Kidney epithelial cell (primary cell): ENCODE results near the gene BPIFA1. TPM values are rescaled to one million over a fixed set of nuclear protein-coding genes. Genes with fewer than 3 reads are reported as not detected.

Experiments used
- DNase-seq: peaks from one replicate; pipeline ENCODE4 v3.0.0-alpha.2; 2010; ENCODE audit warnings: low read depth
- H3K27me3 ChIP-seq: 2 replicates; pipeline ENCODE4 v1.6.0; 2011; ENCODE audit warnings: low read length; ENCODE audit not compliant: control insufficient read depth, insufficient read depth
- H3K36me3 ChIP-seq: 2 replicates; pipeline ENCODE4 v1.5.1; 2011; ENCODE audit warnings: low read length; ENCODE audit not compliant: control insufficient read depth, insufficient read depth
- H3K4me3 ChIP-seq: 2 replicates; pipeline ENCODE4 v1.5.1; 2011; ENCODE audit warnings: low read depth, mild to moderate bottlenecking, control low read depth, low read length
- total RNA-seq: library from RNA; depleted of rRNA; stranded (reverse); fragments of >200 nt; gene quantifications from 2 replicates; pipeline ENCODE4 v1.2.3, GENCODE V29; 2015
- TF ChIP-seq, protein P1 (sequence below): IDR thresholded peaks from 2 replicates; pipeline ENCODE4 v1.5.1; 2011; ENCODE audit warnings: mild to moderate bottlenecking, moderate library complexity, low read length, control low read depth, inconsistent platforms; ENCODE audit not compliant: insufficient read depth, poor library complexity, severe bottlenecking

BPIFA1 gene
- total RNA-seq, 1 donor from 2014 or later: not detected

DNA sequence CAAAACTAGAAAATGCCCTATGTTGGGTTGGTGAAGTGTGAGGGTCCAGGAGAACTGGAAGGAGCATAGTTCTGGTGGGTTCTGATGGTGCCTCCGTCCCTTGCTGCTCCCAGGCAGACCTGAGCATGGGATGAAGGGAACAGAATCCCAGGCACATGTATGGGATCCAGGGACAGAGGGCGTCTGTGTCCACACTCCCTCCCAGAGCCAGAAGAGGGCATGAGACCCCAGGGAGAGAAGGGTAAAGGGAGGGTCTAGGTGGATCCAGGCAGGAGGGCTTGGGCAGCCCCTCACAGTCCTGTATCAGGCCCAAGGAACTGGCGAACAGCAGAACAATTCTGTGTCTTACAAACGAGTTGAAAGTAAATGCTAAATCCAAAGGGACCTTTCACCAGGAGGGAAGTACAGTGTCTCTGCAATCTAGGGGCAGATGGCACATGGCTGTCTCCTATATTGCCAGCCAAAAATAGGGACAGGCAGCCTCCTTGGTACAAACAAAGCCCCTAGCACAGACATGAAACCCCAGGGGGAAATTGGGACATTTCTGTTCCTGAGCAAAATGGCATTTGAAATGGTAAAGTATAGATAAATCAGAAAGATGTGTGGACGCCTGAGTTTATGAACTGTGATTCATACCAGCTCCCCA is 2.5 kb upstream of the BPIFA1 start:
- H3K27me3 ChIP-seq: peaks cover 2% of the 10 kb centered on the region
- H3K36me3 ChIP-seq: no peaks in the 10 kb centered on the region
- no peak overlapping the region for H3K4me3 ChIP-seq
- no peak for DNase-seq
- TF ChIP-seq, protein P1, sequence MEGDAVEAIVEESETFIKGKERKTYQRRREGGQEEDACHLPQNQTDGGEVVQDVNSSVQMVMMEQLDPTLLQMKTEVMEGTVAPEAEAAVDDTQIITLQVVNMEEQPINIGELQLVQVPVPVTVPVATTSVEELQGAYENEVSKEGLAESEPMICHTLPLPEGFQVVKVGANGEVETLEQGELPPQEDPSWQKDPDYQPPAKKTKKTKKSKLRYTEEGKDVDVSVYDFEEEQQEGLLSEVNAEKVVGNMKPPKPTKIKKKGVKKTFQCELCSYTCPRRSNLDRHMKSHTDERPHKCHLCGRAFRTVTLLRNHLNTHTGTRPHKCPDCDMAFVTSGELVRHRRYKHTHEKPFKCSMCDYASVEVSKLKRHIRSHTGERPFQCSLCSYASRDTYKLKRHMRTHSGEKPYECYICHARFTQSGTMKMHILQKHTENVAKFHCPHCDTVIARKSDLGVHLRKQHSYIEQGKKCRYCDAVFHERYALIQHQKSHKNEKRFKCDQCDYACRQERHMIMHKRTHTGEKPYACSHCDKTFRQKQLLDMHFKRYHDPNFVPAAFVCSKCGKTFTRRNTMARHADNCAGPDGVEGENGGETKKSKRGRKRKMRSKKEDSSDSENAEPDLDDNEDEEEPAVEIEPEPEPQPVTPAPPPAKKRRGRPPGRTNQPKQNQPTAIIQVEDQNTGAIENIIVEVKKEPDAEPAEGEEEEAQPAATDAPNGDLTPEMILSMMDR: no peak

DNA sequence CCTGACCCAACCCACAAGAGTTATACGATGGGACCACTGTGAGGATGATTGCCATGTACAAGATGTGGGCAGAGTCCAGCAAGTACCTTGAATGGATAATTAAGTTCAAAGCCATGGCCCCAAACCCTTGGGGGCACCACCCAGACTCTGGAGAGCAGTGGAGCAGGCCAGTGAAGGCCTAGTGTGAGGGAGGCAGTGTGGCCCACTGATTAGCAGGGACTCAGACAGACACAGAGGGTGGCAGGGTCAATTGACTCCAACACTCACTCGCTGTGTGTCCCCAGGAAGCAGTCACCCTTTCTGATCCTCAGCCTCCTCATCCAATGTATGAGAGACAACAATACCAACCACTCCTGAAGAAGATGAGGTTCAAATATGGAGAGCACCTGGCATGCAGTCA is 1.7 kb upstream of the BPIFA1 start:
- TF ChIP-seq, protein P1: no peak
- Histone ChIP-seq H3K4me3 (no peak overlapping the region), H3K27me3 (peaks cover 2% of the 10 kb centered on the region), H3K36me3 (no peaks in the 10 kb centered on the region)
- DNase-seq: no peak

GRCh38 chr20:33236351-33236750 is 555 bp downstream of the BPIFA1 start:
- Histone ChIP-seq H3K4me3 (no peak overlapping the region), H3K27me3 (peaks cover 2% of the 10 kb centered on the region), H3K36me3 (no peaks in the 10 kb centered on the region)
- TF ChIP-seq, protein P1: no peak
- DNase-seq: no peak

GRCh38 chr20:33237989-33238388 is 2.2 kb downstream of the BPIFA1 start:
- TF ChIP-seq, protein P1: no peak
- no peak for DNase-seq
- no peaks in the 10 kb centered on the region for H3K27me3 ChIP-seq

DNA sequence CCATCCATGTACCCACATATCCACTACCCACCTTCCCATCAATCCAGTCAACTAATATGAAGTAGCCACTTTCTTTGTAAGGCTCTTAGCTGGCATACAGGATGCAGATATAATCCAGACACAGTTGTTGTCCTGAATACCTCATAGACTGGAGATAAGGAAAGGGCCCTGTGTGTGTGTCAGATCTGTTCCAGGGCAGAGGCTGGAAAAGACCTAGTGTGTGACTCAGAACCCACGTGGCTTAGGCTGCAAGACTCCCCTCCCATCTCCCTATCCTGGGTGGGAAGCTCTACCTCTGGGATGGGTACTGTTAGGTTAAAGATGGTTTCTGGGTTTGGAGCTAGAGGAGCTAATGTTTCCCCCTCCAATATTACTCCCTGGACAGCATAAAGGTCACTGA is 3.6 kb downstream of the BPIFA1 start:
- no peaks in the 10 kb centered on the region for H3K27me3 ChIP-seq
- no peak overlapping the region for H3K4me3 ChIP-seq
- no peak for DNase-seq
- no peaks in the 10 kb centered on the region for H3K36me3 ChIP-seq
- TF ChIP-seq, protein P1: no peak

More at GRCh38 chr20:33237989-33238388, 2.2 kb downstream of the BPIFA1 start:
- Histone ChIP-seq H3K4me3 (no peak overlapping the region), H3K36me3 (no peaks in the 10 kb centered on the region)
